ENCODE results near the gene MEN1.

GRCh38 chr11:64849598-64850356 lies 39.4 kb upstream of the MEN1 start:
- TF ChIP-seq CTCF (optimal IDR thresholded peaks at IDR 0.05 in 1 of 3, IDR thresholded peaks at IDR 0.05 in 1 of 3, conservative IDR thresholded peaks at IDR 0.05 in 1 of 3; ENCODE audit: extremely low read depth in 1 of 3, insufficient read depth in 2 of 3, low read length in 3 of 3) (no peak), EZH2 (IDR thresholded peaks at IDR 0.05; ENCODE audit: low read length) (no peak)

Measured in keratinocyte (primary cell).